ENCODE results near the gene MTERF1. TPM values are rescaled to one million over a fixed set of nuclear protein-coding genes. Genes with fewer than 3 reads are reported as not detected.
"Not testable (repeated sequence)": the region's sequence is repeated elsewhere in the genome, so short reads cannot be mapped to it uniquely, and the experiment has no call there.

The MTERF1 gene
- total RNA-seq, 1 donor = 14.5 TPM

GRCh38 chr7:91893699-91894098 lies 13.2 kb upstream of the MTERF1 start:
- H3K27me3 ChIP-seq (ENCODE audit: insufficient read depth, low read length); H3K9me3 ChIP-seq (ENCODE audit: low read depth, low read length); H3K4me1 ChIP-seq (ENCODE audit: insufficient read depth, low read length); H3K4me3 ChIP-seq (ENCODE audit: low read length): not testable (repeated sequence)

- Histone ChIP-seq H3K4me1 (ENCODE audit: insufficient read depth, low read length) (no peaks in the 10 kb centered on the region), H3K9me3 (ENCODE audit: low read depth, low read length) (no peaks in the 10 kb centered on the region), H3K4me3 (ENCODE audit: low read length) (no peak overlapping the region), H3K27me3 (ENCODE audit: insufficient read depth, low read length) (peaks cover 3% of the 10 kb centered on the region)
Measured at GRCh38 chr7:91892821-91893340, 12.4 kb upstream of the MTERF1 start.

- Histone ChIP-seq H3K9me3 (ENCODE audit: low read depth, low read length) (no peaks in the 10 kb centered on the region), H3K27me3 (ENCODE audit: insufficient read depth, low read length) (peaks cover 3% of the 10 kb centered on the region), H3K4me1 (ENCODE audit: insufficient read depth, low read length) (no peaks in the 10 kb centered on the region), H3K4me3 (ENCODE audit: low read length) (no peak overlapping the region)
Measured at GRCh38 chr7:91892099-91892705, 11.7 kb upstream of the MTERF1 start.

GRCh38 chr7:91888271-91889175 lies 8.0 kb upstream of the MTERF1 start:
- H3K4me1 ChIP-seq (ENCODE audit: insufficient read depth, low read length); H3K9me3 ChIP-seq (ENCODE audit: low read depth, low read length); H3K4me3 ChIP-seq (ENCODE audit: low read length); H3K27me3 ChIP-seq (ENCODE audit: insufficient read depth, low read length): not testable (repeated sequence)

GRCh38 chr7:91887336-91888213 lies 7.1 kb upstream of the MTERF1 start:
- not testable (repeated sequence) for H3K4me3 ChIP-seq (ENCODE audit: low read length); H3K9me3 ChIP-seq (ENCODE audit: low read depth, low read length); H3K27me3 ChIP-seq (ENCODE audit: insufficient read depth, low read length); H3K4me1 ChIP-seq (ENCODE audit: insufficient read depth, low read length)

GRCh38 chr7:91883676-91884362 lies 3.3 kb upstream of the MTERF1 start:
- peaks cover 12% of the 10 kb centered on the region for H3K4me1 ChIP-seq (ENCODE audit: insufficient read depth, low read length)
- no peaks in the 10 kb centered on the region for H3K9me3 ChIP-seq (ENCODE audit: low read depth, low read length)
- H3K4me3 ChIP-seq (ENCODE audit: low read length) = no peak overlapping the region
- no peaks in the 10 kb centered on the region for H3K27me3 ChIP-seq (ENCODE audit: insufficient read depth, low read length)

GRCh38 chr7:91880016-91880412 lies 488 bp downstream of the MTERF1 start:
- Histone ChIP-seq H3K4me3 (ENCODE audit: low read length) (peak overlapping the region; percentile 93), H3K4me1 (ENCODE audit: insufficient read depth, low read length) (peaks cover 18% of the 10 kb centered on the region)

GRCh38 chr7:91876391-91877133 lies 3.9 kb downstream of the MTERF1 start:
- Histone ChIP-seq H3K4me1 (ENCODE audit: insufficient read depth, low read length) (peaks cover 18% of the 10 kb centered on the region), H3K9me3 (ENCODE audit: low read depth, low read length) (no peaks in the 10 kb centered on the region), H3K27me3 (ENCODE audit: insufficient read depth, low read length) (no peaks in the 10 kb centered on the region), H3K4me3 (ENCODE audit: low read length) (no peak overlapping the region)

More at GRCh38 chr7:91880016-91880412, 488 bp downstream of the MTERF1 start:
- Histone ChIP-seq H3K9me3 (ENCODE audit: low read depth, low read length) (no peaks in the 10 kb centered on the region), H3K27me3 (ENCODE audit: insufficient read depth, low read length) (no peaks in the 10 kb centered on the region)

- Histone ChIP-seq H3K27me3 (ENCODE audit: insufficient read depth, low read length) (no peaks in the 10 kb centered on the region), H3K4me3 (ENCODE audit: low read length) (no peak overlapping the region), H3K9me3 (ENCODE audit: low read depth, low read length) (no peaks in the 10 kb centered on the region), H3K4me1 (ENCODE audit: insufficient read depth, low read length) (peaks cover 13% of the 10 kb centered on the region)
Measured at GRCh38 chr7:91875851-91876250, 4.7 kb downstream of the MTERF1 start.

- Histone ChIP-seq H3K9me3 (ENCODE audit: low read depth, low read length) (no peaks in the 10 kb centered on the region), H3K4me1 (ENCODE audit: insufficient read depth, low read length) (peaks cover 3% of the 10 kb centered on the region), H3K27me3 (ENCODE audit: insufficient read depth, low read length) (no peaks in the 10 kb centered on the region), H3K4me3 (ENCODE audit: low read length) (no peak overlapping the region)
Measured at GRCh38 chr7:91872928-91873327, 7.6 kb downstream of the MTERF1 start.

- no peak overlapping the region for H3K4me3 ChIP-seq (ENCODE audit: low read length)
- H3K9me3 ChIP-seq (ENCODE audit: low read depth, low read length) = no peaks in the 10 kb centered on the region
- no peaks in the 10 kb centered on the region for H3K27me3 ChIP-seq (ENCODE audit: insufficient read depth, low read length)
- H3K4me1 ChIP-seq (ENCODE audit: insufficient read depth, low read length) = peaks cover 3% of the 10 kb centered on the region
Measured at GRCh38 chr7:91872069-91872468, 8.4 kb downstream of the MTERF1 start.

- H3K9me3 ChIP-seq (ENCODE audit: low read depth, low read length) = no peaks in the 10 kb centered on the region
- H3K4me3 ChIP-seq (ENCODE audit: low read length) = no peak overlapping the region
- H3K27me3 ChIP-seq (ENCODE audit: insufficient read depth, low read length) = no peaks in the 10 kb centered on the region
- H3K4me1 ChIP-seq (ENCODE audit: insufficient read depth, low read length) = no peaks in the 10 kb centered on the region
Measured at GRCh38 chr7:91869661-91870060, 10.8 kb downstream of the MTERF1 start.

GRCh38 chr7:91866599-91867148 lies 13.8 kb downstream of the MTERF1 start:
- no peaks in the 10 kb centered on the region for H3K4me1 ChIP-seq (ENCODE audit: insufficient read depth, low read length)
- H3K27me3 ChIP-seq (ENCODE audit: insufficient read depth, low read length) = no peaks in the 10 kb centered on the region
- no peak overlapping the region for H3K4me3 ChIP-seq (ENCODE audit: low read length)
- no peaks in the 10 kb centered on the region for H3K9me3 ChIP-seq (ENCODE audit: low read depth, low read length)

- no peaks in the 10 kb centered on the region for H3K27me3 ChIP-seq (ENCODE audit: insufficient read depth, low read length)
- no peaks in the 10 kb centered on the region for H3K9me3 ChIP-seq (ENCODE audit: low read depth, low read length)
- no peaks in the 10 kb centered on the region for H3K4me1 ChIP-seq (ENCODE audit: insufficient read depth, low read length)
- no peak overlapping the region for H3K4me3 ChIP-seq (ENCODE audit: low read length)
Measured at GRCh38 chr7:91865511-91865910, 15.0 kb downstream of the MTERF1 start.

Data from mononuclear cell (primary cell).